ENCODE data around the gene PDYN.

PDYN gene

DNA sequence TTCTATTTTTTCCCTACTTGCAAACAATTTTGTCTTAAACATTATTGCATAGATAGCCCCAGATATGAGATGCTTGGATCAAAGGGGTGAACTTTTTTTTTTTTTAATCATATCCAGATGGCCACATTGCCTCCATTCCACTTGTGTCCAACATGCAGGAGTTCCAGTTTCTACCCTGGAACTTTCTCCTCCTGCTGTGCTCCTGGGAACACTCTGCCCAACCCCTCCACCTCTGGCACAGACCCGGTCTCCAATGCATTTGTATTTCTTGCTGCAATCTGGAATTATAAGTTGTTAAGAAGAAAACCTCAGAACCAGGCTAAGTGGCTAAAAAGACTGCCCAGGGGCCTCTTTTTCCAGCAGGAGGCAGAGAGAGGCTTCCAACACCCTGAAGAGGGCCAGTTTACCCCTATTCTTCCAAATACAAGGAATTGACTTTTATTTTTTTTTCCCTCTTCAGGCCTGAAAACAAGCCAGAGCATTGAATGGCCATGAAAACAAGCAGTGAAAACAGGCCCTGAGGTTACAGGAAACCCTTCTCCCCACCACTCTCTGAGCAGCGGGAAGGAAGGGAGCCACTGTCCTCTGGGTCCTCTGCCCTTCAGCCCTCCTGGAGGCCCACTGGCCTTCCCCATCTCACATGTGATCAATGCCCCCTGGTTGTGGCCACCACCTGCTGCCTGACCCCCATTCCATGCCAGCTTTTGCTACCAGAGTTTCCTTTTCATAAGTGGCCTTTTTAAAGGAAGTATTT is 44.3 kb downstream of the PDYN start:
- DNase-seq = no peak

DNA sequence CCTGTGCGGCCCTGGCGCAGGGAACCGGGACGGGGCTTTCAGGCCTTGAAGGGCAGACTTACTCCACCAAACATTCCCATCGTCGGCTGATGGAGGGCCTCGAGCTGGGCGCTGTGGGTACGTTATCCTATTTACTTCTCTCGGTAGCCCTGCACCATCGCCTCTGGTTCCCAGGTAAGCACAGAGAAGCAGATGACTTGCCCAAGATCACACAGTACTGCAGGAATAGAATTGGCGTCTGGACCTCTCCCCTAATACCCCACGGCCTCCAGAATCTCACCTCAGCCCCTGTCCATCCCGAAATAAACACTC is 46.4 kb downstream of the PDYN start:
- no peak for DNase-seq

DNA sequence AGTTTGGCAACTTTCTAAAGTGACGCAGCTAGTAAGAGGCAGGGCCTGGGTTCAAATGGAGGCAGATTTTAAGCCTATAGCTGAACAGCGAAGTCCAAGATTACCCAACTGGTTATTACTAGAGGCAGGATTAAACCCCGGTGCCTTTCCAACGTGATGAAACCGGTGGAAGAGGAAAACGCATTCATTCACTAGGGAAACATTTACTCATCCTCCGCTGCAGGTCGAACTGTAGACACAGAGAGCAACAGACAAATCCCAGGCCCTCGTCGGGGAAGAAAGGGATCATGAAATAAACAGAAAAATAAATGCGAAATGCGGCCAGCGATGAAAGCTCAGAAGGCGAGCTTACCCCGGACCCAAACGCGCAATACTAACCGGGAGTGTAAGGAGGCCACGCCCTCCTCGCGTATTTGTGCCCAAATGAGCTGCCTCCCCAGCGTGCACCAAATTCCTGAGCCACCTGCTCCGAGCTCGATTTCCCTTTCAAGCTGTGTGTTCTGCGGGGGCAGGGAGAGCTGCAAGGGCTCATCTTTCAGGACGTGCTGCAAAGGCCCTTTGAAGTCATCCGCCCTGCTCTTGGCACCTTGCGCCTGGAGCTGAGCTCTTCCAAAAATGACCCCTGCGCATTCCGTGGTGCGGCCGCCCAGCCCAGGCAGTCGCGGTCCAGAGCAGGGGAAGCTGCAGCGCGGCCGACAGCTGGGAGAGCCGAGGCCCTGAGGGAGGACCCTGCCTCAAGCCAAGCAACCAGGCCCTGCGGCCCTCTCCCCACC is 46.9 kb downstream of the PDYN start:
- DNase-seq = peak; percentile 62

- no peak for DNase-seq
Measured at GRCh38 chr20:1946442-1946761, 47.5 kb downstream of the PDYN start.

DNA sequence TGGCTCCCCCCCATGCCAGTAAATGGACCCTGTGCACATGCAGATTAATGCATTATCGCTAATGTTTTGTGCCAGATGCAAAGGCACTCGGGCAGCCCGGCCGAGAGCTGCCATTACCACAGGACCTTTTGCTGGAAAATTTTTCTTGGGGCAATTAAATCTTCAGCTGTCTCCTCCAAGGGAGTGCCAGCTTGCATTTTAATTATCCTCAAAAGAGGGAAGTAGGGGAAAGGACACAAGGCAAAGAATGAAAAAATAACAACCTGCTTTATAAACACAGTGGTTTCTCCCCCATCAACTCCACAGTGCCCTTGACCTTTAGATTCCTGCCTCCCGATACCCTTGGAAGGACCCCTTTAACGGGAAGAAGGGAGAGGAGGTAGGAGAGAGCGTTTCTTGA is 48.2 kb downstream of the PDYN start:
- no peak for DNase-seq

GRCh38 chr20:1945134-1945618 is 48.7 kb downstream of the PDYN start:
- DNase-seq = no peak

DNA sequence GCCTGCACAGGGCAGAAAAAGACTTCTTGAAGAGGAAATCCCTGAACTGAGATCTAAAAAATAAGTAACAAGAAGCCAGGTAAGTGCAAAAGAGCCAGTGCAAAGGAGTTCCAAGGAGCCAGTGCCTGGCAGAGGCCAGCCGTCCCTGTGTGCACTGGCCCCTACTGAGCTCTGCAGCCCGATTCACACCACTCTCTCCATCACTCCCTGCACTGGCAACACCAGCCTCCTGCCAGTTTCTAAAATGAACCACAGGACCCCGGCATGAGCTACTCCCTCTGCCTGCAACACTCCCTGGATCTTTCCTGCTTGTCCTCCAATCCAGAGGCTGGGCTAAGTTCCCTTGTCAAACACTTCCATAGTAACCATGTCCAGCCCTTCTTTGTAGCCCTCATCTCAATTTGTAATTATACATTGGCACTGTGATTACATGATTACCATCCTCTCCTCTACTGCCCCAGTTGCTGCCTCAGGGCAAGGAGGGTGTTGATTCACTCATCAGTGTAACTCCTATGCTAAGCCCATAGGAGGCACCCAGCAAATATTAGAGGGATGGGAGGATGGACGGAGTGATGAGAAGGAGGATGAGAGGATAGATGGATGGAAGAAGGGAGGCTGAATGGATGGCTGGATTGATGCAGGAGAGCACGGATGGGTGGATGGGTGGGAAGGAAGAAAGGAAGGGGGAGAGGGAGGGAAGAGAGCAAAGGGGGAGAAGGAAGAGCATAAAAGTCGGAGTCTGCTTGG is 49.3 kb downstream of the PDYN start:
- DNase-seq = no peak

- DNase-seq = no peak
Measured at GRCh38 chr20:1943275-1944002, 50.4 kb downstream of the PDYN start.

DNA sequence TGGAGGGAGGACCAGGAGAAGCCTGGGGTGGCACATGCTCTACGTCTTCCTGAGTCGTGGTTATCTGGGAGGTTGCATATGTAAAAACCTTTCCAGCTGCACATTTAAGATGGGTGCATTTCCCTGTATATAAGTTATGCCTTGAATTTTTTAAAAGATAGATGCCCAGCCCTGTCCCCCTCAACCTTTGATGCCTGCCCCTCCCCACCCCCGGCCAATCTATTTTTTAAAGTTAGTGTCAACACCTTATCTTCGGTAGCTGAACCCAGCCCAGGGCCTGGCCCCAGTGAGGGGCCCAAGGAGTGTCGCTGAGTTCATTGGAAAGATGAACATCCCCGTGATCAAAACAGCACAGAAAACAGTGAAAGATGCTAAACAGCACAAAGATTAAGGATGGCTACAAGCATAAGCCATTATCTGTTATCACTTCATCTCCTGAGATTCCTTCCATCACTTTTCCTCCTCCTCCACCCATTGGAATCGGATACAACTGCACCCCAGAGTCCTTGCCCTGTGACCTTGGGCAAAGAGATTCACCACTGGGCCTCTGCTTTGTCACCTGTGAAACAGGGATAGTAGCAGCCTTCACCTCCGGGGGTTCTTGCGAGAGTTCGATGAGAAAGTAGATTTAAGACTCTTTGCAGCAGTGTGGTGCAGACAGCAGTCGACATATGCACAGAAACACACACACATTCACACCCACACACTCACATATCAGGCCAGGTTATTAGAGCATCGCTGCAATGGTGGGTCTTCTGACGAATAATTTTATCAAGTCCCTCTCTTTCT is 51.2 kb downstream of the PDYN start:
- no peak for DNase-seq

GRCh38 chr20:1942061-1942460 is 51.8 kb downstream of the PDYN start:
- DNase-seq = no peak

DNA sequence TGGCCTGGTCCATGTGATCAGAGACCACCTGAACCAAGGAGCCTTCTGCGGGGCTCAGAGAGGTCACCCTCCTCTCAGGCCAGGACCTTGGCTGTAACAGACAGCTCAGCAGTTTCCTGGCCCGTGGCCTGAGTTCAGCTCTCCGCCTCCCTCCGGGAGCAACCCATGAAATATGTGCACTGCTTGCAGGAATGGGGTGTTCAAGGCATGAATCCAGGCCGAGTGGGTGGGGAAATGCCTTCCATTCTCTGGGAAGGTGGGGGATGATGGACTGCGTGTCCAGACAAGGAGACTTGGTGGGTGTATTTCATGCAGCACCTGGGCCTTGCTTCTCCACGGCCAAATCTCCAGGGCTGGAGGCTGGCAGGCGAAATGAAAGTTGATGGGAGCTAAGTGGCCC is 52.6 kb downstream of the PDYN start:
- no peak for DNase-seq

- no peak for DNase-seq
Measured at GRCh38 chr20:1940581-1940980, 53.3 kb downstream of the PDYN start.

DNA sequence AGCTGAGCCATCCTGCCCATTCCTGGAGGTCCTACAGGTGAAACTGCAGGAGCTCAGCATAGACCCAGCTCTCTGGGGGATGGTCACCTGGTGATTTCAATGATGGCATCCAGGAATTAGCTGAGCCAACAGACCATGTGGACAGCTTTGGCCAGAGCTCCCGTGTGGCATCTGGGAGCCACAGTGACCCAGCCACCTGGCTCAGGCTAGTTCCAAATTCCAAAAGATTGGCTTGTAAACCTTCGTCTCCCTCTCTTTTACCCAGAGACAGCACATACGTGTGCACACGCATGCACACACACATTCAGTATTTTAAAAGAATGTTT is 54.6 kb downstream of the PDYN start:
- DNase-seq = no peak

GRCh38 chr20:1938464-1939269 is 55.2 kb downstream of the PDYN start:
- no peak for DNase-seq

DNA sequence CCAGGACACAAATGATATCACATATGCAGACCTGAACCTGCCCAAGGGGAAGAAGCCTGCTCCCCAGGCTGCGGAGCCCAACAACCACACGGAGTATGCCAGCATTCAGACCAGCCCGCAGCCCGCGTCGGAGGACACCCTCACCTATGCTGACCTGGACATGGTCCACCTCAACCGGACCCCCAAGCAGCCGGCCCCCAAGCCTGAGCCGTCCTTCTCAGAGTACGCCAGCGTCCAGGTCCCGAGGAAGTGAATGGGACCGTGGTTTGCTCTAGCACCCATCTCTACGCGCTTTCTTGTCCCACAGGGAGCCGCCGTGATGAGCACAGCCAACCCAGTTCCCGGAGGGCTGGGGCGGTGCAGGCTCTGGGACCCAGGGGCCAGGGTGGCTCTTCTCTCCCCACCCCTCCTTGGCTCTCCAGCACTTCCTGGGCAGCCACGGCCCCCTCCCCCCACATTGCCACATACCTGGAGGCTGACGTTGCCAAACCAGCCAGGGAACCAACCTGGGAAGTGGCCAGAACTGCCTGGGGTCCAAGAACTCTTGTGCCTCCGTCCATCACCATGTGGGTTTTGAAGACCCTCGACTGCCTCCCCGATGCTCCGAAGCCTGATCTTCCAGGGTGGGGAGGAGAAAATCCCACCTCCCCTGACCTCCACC is 56.4 kb downstream of the PDYN start:
- no peak for DNase-seq

DNA sequence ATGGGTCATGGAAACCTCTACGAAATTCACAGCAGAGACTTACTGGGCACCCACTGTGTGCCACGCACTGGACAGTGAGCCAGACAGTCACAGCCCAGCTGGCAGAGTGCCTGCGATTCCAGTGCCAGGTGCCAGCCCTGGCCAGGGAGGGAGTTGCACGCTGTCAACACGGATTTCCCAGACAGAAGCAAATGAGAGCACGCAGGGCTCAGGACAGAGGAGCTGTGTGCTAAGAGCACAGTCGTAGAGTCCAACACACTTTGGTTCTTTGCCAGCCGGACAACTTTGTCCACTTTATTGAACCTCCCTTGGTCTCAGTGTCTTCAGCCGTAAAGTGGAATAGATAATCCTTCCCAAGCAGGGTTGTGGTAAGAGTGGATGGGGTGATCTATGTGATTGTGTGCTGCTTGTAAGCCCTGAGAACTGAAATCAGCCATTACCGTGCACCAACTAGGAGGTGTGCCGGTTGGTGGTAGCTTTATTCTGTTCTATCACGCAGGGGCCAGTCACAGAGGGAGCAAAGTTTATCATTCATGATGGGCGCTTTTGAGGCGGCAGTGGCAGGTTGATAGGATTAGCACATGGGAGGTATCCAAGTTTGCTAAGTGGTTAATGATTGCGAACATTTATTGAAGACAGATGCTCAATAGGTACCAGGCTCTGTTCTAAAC is 58.0 kb downstream of the PDYN start:
- DNase-seq = no peak

DNA sequence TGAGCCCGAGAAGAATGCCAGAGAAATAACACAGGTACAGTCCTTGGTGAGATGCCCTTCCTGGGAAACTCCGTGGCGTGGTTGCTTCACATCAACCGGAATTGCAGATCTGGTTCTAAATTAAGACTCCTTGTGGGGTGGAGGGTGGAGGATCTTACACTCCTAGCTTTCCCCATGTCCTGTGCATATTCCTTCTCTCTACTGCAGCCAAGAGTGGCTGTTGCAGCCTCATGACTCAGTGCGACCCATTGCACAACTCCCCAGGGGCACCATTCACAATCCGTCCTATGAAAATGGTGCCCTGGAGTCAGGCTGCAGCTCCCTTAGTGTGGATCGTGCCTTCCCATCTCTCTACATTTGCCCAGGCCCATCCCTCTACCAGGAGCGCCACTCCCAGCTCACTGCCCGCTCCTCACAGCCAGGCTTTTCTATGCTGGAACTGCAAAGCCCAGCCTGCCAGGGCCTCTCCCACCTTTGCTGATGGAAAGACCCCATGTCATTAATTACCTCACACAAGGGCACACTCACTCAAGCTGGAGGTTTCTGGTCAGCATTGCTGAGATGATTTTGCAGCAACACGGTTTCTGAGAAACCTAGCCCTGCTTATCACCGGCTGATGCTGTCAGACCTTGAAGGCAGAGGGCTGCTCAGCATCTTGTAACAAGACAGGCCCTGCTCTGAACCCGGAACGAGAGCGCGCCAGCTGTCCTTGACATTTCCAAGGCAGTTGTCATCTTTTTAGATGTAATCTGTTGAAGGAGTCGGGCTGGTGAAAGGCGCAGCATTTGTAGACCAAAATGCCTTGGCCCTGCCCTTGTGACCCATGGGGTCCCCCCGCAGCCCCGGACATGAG is 58.9 kb downstream of the PDYN start:
- DNase-seq = no peak

DNA sequence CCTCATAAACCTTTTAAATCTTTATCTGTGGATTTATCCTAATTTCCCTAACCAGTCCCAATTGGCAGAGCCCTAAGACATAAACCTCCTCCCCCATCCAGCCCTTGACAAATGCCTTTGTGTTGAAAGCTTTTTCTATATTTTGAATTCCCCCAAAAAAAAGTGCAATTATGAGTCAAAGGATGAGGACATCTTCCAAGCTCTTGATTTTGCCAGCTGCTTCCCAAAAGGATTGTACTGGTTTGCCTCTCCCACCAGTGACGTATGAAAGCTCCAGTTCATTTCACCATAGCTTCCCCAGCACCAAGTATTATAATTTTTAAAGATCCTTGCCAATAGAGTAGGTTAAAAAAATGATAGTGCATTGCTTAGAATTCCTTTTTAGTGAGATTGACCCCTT is 59.7 kb downstream of the PDYN start:
- no peak for DNase-seq

DNA sequence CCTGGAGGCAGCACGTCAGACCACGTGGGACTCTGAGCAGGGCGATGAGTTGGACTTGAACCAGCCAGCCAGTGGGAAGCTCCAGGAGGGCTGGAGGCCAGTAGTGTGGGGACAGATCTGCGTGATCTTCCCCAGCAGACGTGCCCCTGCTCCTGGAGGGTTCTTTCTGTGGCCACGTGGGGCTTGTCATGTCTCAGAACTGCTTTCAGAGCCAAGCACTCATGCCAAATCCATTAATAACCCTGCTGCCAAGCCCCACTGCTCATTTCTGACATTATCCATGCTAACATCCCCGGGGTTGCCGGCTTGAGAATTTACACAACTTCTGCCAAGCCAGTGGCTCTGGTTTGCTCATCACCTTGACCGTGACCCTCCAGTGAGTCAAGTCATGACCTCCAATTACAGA is 60.4 kb downstream of the PDYN start:
- DNase-seq = no peak

DNA sequence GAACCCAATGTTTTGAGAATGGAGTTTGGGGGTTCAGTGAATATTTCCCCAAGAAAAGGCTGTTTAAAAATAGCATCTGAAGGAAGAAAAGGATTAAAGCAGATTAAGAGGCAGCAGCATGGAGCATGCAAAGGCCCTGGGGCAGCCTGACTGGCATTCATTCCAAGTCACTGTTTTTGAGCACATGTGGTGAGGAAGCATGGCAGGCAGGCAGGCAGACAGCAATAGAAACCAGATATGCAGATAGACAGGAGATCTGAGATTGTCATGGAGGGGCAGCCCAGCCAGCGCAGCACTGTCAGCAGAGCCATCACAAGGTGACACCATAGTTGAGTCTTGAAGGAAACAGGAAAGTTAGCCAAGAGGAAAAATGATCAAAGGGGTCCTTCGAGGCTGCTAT is 60.9 kb downstream of the PDYN start:
- no peak for DNase-seq

All from left hindlimb (tissue), 1 donor.